ENCODE measurements around the gene TTF2. TPM values are rescaled to one million over a fixed set of nuclear protein-coding genes. Genes with fewer than 3 reads are reported as not detected.

TTF2 gene
- total and polyA plus RNA-seq, 2 of the 8 experiments (the other 6 are each of a cell fraction or from before 2014, with no cell fraction given), result 16.9 to 89.6 TPM

GRCh38 chr1:117046781-117047180 is 13.3 kb upstream of the TTF2 start:
- Histone ChIP-seq H4K8ac (ENCODE audit: extremely low read depth, insufficient read depth, low read length) (no peak overlapping the region), H3K27me3 (replicated peaks in 1 of 4; ENCODE audit: control insufficient read depth in 3 of 4, extremely low read depth in 1 of 4, insufficient read depth in 3 of 4, low read length in 3 of 4) (peaks cover 0 to 1% (median 0%) of the 10 kb centered on the region in 4 experiments; a peak in 1 of 7 replicates), H3K36me3 (ENCODE audit: control insufficient read depth in 2 of 4, insufficient read depth in 4 of 4, low read length in 3 of 4) (no peaks in the 10 kb centered on the region), H4K20me1 (replicated peaks in 1 of 2; ENCODE audit: control insufficient read depth in 1 of 2, insufficient read depth in 2 of 2, low read length in 2 of 2) (no peaks in the 10 kb centered on the region), H3K14ac (ENCODE audit: insufficient read length) (no peak overlapping the region), H4K91ac (replicated peaks; ENCODE audit: insufficient read length, low read length) (no peak overlapping the region), H2AFZ (ENCODE audit: low read length) (no peak overlapping the region), H3K23me2 (ENCODE audit: low read depth, low read length) (no peaks in the 10 kb centered on the region), H3K79me2 (ENCODE audit: control insufficient read depth in 1 of 2, insufficient read depth in 2 of 2, low read length in 2 of 2) (no peaks in the 10 kb centered on the region), H3K9ac (replicated peaks in 1 of 4; ENCODE audit: extremely low read depth in 1 of 4, low read depth in 3 of 4, low read length in 3 of 4) (no peak overlapping the region), H3K4me1 (replicated peaks in 1 of 4; ENCODE audit: control insufficient read depth in 3 of 4, insufficient read depth in 4 of 4, low read length in 3 of 4) (no peaks in the 10 kb centered on the region), H2BK5ac (ENCODE audit: low read depth, low read length) (no peak overlapping the region), H3K4me2 (ENCODE audit: insufficient read depth in 1 of 2, low read depth in 2 of 2, low read length in 2 of 2) (no peak overlapping the region), H3K23ac (ENCODE audit: insufficient read length) (no peak overlapping the region), H3K4ac (replicated peaks; ENCODE audit: insufficient read length, low read depth, low read length) (no peak overlapping the region), H2BK120ac (replicated peaks; ENCODE audit: low read depth, low read length) (no peak overlapping the region), H2AK5ac (ENCODE audit: low read depth, low read length) (no peak overlapping the region), H3K18ac (ENCODE audit: extremely low read depth, low read length) (no peak overlapping the region), H3K27ac (ENCODE audit: low read depth, low read length) (no peak overlapping the region), H3K9me3 (ENCODE audit: insufficient read depth in 2 of 2, low read depth in 1 of 2, low read length in 1 of 2) (no peaks in the 10 kb centered on the region), H2BK15ac (ENCODE audit: low read length) (no peak overlapping the region), H4K5ac (ENCODE audit: insufficient read length, low read depth, low read length) (no peak overlapping the region), H2BK20ac (ENCODE audit: low read length) (no peak overlapping the region), H3K56ac (replicated peaks; ENCODE audit: insufficient read length, low read depth, low read length) (no peak overlapping the region), H3K4me3 (ENCODE audit: extremely low read depth in 1 of 4, insufficient read depth in 2 of 4, low read depth in 3 of 4, low read length in 4 of 4) (no peak overlapping the region), H3K79me1 (ENCODE audit: low read depth, low read length) (no peaks in the 10 kb centered on the region), H2BK12ac (ENCODE audit: low read depth, low read length) (no peak overlapping the region)
- FAIRE-seq (no peak), DNase-seq (ENCODE audit: low read depth in 1 of 2, low spot score in 2 of 2) (no peak)
- ChIA-PET POLR2A (ENCODE audit: partially characterized antibody) (no interaction called here), CTCF (ENCODE audit: partially characterized antibody) (interaction anchor here (1.3 to 1.7 kb wide), 2 partner anchors 9 to 374 kb away, joined by 4 to 6 read pairs; no protein-coding TSS in a partner anchor)
- 95% methylated on average over 4 of the region's 4 CpGs; no CpG with 5 or more reads in 1 of the 2 experiments for WGBS, 2 experiments (ENCODE audit: extremely low coverage in 1 of 2, insufficient coverage in 1 of 2, insufficient read length in 1 of 2, insufficient replicate concordance in 2 of 2, low coverage in 1 of 2, low lambda C conversion rate in 2 of 2, missing lambda C conversion rate in 1 of 2)
- no peak for TF ChIP-seq ASH2L (IDR thresholded peaks at IDR 0.05; ENCODE audit: low read length)
- TF ChIP-seq SP1 (IDR thresholded peaks at IDR 0.05; ENCODE audit: low read depth, low read length), result no peak
- no peak for TF ChIP-seq RBBP5 (IDR thresholded peaks at IDR 0.05; ENCODE audit: borderline replicate concordance, low read depth, low read length)
